HG03159 (cell line): ENCODE data around the gene CDH6.
A peak's percentile ranks its signal among the peaks of the same experiment; 100 is the strongest.

Experiments
- ATAC-seq: cut with Tn5 transposase; IDR thresholded peaks from one replicate; pipeline ENCODE4 v1.9.1; 2021; ENCODE audit warnings: mild to moderate bottlenecking, moderate library complexity; ENCODE audit not compliant: unreplicated experiment

CDH6 gene

DNA sequence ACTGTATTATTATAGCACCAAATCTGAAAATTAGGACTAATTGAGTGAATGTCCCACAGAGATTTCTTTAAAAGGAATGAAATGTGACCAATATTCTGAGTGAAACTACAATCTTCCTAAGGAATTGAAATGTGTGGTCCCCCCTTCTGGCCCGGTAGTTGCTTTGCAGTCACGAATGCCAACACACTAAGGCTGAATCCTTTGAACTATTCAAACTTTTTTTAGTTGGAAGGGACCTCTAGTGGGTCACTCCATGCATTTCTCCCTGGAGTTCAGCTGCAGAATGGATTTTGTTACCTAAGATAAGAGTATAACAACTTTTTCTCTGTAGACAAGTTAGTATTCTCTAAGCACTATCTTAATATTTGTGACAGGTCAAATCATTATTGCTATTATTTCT, 2.8 kb downstream of the CDH6 start:
- no peak for ATAC-seq

DNA sequence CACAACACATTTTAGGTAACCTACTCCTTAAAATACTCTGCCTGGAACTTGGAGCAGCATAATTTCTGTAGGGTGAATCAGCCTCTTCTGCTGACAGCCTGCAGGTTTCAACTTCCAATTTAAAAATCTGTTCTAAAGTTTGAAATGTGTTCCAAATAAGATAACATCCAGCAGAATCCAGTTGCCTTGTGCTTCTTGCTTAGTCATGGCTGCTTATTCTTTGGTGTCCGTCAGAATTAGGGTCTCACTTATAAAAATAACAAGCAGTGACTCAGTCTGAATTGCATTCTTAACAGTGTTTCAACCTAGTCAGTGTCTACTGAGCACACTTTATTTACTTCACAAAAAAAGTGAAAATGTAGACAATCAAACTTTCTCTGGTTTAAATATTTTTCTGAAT, 3.7 kb downstream of the CDH6 start:
- no peak for ATAC-seq

DNA sequence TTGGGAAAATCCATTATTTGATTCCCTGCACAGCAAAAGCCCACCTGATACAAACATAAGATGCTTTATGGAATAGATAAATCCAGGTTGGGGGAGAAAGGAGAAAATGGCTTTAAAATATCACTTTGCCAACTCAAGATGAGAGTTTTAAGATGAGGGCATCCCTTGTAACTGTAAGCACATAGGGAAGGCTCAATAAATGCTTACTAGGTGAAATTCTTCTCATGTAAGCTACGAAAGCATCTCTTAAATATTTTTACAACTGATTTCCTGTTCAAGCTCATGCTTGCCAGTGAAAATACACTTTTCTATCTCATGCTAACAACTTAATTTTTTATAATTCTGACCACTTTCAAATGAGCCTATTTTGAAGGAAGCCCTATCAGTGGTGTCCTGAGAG, 11.5 kb downstream of the CDH6 start:
- no peak for ATAC-seq

DNA sequence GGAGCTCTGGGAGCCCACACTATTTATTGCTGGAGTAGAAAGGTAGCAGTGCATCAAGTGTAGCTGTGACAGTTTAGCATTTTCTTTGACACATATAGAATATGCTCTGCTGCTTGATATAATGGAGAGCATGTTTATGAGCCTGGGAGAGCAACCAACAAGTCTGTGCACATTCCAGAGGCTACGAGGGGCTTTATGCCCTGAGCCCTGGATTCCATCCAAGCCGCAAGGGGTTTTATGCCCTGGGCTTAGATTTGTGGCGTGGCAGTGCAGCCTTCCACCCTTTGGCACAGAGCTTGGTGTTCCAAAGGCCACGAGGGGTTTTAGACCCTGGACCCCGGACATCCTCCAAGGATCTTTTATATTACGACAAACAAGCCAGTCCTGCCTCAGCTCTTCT, 14.6 kb downstream of the CDH6 start:
- no peak for ATAC-seq

DNA sequence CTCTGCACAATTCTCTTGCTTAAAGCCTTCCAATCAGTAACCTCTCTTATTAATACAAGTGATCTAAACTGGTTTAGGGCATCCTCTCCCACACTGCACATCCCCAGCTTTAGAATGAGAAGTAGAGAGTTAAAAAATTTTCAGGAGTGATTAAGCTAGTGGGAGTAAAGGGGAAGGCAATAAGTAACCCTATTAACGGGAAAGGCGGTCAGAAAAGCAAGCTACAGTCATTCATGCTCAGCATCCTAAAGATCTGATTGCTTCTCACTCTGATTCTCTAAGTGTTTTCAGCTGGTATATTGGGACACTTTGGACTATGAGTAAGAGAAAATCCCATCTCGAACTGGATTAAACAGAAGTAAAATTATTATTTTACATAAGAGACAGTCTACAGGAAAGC, 15.8 kb downstream of the CDH6 start:
- no peak for ATAC-seq

DNA sequence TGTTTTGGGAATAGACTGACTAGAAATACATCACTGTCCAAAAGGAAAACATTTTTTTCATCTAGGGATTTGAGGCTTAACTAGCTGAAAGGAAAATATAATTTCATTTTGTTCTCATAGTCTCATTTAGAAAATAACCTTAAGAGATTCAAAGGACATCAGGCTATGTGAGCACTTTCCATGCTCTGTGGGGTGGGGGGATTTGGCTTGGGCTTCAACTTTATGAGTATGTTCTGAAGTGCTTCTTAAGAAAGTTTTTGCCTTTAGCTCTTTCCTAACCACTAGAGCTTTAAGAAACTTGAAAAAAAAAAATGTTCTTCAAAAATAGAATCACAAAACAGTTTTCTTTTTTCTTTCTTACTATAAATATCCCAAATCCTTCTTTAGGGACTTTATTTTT, 17.6 kb downstream of the CDH6 start:
- no peak for ATAC-seq

DNA sequence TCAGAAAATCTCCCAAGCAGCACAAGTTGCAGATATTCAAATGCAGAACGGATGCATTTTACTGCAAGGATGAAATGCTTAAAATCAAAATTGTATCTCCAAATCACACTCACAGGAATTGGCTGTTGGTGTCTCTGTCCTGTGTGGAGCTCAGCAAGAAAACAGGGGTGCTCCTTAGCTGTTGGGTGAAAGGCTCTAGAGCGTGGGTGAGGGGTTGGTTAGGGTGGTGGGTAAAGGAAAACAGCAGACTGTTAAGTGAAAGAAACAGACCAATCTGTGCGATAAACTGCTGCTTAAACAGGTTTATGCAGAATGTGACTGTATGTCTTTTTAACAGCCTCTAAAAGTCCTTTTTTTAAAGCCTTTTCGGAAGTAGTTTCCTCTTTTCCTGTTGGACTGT, 19.8 kb downstream of the CDH6 start:
- ATAC-seq, result no peak

DNA sequence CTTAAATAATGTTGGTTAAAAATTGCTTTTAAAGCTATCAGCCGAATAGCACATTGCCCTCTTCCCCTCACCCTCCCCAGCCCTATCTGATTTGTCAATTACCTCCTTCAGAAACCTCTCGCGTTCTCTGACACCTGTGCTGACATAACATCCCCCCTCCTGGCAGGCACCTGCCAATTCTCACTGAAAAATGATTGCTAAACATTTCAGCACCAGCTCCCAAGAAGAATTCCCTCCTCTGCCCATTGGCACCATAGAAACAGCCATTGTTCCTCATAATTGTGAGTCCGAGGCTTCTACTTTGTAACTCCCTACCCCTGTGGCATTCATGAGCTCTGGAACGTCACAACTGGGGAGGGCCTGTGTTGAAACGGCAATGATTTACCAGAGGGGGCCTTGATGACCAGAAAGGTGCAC, 20.2 kb downstream of the CDH6 start:
- no peak for ATAC-seq

DNA sequence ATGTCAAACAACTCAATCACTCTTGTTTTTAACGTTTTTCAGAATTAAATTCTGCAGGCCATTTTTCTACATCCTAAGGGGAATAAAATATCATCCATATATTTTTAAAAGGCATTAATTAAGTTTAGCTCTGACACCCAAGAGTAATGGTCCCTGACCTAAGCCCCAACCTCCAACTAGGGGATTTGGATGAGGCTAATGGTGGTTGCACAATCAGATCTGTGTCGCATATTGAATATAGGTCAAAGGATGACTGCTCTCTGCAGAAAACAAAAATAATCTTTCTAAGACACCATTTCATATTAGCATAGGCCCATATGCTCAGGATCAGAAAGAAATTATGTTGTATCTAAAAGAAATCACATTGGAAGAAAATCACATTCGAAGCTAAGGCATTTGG, 20.7 kb downstream of the CDH6 start:
- ATAC-seq, result no peak

DNA sequence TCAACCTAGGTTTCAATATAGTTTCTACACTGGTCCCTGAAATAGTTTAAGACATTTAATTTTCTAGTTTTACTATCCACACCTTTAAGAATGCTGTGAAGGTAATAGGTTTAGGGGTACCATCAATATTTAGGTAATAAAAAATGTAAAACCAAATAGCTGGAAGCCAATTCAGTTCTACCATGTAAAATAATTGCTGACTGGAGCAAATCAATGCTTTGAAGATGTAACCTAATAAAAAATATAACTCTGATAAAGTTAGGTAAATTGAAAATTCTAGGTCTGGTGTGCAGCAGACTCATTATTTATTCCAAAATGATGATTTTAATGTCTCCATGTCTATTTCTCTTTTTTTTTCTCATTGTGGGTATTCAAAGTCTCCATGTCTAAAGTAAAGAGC, 21.8 kb downstream of the CDH6 start:
- ATAC-seq, result no peak

DNA sequence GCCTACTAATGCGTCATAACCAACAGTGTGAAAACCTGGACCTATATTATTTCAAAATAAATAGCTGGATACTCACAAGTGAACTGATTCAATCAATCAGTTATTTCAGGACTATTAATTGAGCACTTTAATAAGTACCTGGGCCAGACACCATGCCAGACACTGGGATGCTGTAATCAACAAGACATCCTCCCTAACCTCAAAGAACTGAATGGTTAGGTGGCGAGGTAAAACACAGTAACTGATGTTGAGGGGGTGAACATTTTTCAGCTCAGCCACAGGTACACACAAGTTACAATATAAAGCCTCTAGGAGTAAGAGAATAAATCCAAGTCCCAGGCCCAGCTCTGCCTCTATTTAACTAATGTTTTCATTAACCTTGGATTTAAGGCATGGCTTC, 24.0 kb downstream of the CDH6 start:
- ATAC-seq, result no peak

DNA sequence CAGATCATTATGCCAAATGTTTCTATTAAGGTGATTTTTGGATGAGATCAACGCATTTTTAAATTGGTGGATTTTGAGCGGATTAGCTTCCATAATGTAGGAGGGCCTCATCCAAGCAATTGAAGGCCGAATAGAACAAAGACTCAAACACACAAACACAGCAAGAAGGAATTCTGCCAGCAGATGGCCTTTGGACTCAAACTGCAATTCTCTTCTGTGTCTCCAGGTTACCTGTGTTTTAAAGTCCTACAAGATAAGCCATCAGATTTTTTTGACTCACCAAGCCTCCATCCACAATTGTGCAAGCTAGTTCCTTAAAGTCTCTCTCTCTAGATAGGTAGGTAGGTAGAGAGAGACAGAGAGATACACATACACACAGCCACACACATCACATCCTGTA, 25.5 kb downstream of the CDH6 start:
- ATAC-seq, result no peak

DNA sequence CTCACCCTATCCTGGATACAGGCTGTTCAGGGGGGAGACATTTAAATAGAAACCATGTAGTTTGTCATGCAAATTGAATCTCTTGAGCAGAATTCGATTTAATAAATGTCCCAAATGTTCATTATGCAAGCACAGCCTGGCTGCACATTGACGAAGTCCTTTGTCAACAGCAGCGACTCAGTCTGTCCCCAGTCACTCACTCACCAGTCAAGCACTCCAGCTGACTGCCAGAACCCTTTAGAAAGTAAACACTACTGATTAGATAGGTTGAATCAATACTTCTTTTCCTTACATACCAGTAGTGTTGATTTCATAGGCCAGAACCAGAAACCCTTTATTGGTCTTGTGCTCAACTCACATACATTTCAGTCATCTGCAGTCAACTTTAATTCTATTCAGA, 27.5 kb downstream of the CDH6 start:
- no peak for ATAC-seq

DNA sequence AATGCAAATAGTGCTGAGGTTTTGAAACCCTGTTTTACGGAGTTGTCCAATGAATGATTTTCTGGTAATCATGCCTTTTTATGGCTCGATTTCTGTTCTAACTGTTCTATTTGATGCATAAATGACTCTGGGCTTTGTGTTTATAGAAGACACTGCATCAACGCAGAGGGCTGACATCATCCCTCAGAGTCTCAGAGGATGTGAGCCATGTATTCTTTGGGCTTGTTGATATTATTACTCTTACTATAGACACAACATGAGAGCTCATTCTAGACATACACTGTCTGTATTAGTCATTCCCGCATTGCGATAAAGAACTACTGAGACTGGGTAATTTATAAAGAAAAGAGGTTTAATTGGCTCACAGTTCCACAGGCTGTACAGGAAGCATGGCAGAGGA, 31.6 kb downstream of the CDH6 start:
- ATAC-seq, result no peak

DNA sequence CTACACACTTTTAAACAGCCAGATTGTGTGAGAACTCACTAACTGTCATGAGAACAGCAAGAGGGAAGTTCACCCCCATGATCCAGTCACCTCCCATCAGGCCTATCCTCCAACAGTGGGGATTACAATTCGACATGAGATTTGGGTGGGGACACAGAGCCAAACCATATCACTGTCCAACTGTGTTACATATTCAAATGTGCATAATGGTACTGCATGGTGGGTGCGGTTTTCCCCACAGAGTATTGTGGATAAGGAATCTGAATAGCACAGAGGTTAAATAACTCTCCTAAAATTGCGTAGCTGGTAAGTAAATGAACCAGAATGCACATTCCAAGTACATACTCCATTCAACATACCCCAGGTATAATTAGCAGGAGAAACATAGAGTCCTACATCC, 32.1 kb downstream of the CDH6 start:
- no peak for ATAC-seq

DNA sequence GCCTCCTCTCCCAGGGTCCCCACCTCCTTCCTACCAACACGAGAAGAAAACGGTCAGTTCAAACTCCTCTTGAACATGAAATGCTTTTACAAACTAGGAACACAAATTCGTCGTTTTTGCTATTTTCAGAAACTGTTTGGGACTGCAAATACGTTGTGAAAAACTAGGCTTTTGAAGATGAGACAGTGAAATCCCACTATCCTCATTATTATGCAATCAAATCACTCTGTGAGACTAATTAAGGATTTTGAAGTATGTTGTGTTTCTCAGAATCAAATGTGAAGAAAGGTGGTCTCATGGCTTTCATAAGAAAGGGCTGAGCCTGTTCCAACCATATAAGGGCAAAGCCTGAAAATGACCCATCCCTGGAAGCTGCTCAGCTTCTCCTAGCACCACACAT, 33.2 kb downstream of the CDH6 start:
- ATAC-seq, result no peak

DNA sequence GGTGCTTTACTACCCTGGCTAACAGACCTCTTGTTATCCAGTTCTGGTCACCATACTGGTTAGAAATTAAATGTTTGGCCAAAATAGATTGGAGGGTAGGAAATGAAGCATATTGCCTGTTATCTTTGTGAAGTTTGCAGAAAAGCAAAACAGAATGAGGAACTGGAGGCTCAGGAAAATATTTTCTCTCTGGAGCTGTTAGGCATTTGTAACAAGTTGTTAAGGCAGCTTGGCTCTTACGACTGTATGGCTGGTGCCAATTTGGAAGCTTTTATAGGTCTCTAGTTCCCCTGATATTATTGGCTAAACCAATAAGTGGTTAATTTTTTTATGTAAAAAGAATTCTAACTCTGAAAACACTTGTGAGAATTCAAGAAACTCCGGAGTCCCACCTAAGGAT, 35.8 kb downstream of the CDH6 start:
- no peak for ATAC-seq

DNA sequence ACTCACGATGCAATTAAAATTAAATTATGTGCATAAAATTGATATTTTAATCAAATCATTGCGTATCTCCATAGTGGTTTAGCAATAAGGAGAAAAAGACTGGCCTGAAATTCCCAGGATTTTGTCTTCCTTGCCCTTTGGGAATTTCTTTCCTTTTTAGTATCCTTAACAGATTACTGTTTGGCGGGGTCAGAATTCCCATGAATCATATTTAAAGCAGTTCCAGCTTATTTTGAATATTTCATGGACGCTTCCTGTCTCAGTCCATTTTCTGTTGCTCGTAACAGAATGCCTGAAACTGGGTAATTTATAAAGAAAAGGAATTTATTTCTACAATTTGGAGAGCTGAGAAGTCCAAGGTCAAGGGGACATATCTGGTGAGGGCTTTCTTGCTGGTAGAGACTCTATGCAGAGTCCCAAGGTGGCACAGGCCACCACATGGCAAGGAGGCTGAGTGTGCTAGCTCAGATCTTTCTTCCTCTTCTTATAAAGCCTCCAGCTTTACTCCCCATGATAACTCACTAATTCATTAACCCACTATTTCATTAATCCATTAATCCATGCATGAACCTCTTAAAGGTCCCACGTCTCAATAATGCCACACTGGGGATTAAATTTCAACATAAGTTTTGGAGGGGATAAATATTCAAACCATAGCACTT, 37.8 kb downstream of the CDH6 start:
- no peak for ATAC-seq

DNA sequence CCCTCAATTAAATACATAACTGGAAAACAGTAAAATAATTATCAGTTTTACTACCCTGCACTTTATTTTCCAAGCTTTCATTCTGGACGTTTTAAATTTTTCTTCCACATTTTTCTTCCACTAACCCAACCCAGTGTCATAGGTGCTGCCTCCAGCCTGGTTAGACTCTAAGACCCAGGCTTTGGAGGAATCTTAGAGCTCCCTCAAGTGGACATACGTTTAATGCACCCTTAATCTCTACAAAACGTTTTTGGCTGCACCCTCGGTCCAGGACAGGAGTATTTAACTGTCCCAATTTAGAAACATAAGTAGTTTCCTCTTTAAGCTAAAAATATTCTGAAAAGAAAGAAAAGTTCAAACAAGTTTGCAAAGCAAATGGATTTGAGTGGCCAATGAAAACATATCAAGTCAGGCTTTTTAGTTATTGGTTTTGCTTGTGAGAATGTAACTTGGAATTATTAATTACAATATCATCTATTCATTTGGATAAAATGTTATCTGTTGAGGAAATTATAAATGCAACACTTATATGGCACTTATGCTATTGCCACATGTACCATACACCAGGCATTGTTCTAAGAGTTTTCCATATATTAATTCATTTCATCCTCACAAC, 38.9 kb downstream of the CDH6 start:
- ATAC-seq, result peak; percentile 77

DNA sequence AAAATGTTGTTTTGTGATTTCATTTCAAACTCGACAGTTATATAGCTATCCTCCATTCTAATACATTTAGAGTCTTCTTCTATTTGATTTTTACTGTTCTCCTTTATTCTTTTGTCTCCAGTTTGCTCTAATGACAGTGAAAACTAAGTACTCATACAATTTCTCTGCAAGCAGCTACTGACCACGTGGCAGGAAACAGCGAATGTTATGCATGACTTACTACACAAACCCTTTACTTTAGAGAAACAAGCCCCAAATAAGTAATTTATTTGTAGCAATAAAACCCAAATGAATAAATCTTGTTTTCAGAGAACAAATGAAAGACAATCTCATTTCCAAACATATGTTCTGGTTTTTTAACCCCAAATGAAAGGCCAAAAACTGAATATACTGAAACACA, 41.9 kb downstream of the CDH6 start:
- no peak for ATAC-seq

DNA sequence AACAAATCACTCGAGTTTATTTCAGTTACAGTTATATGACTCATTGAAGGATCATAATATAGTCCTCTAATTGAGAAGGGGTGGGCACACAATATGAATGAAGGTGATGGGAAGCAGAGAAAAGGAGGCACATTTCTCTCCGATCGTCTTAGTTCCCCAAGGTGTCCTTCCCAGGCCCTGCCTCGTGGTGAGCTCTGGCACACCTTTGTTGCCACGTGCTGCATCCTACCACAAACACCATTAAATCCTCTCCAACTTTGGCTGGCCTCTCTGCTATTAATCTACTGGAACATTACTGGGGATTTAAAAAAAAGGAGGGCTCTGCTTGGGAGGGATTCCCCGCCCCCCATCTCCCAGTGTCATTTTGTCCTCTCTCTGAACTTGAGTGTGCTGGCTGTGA, 42.9 kb downstream of the CDH6 start:
- no peak for ATAC-seq

DNA sequence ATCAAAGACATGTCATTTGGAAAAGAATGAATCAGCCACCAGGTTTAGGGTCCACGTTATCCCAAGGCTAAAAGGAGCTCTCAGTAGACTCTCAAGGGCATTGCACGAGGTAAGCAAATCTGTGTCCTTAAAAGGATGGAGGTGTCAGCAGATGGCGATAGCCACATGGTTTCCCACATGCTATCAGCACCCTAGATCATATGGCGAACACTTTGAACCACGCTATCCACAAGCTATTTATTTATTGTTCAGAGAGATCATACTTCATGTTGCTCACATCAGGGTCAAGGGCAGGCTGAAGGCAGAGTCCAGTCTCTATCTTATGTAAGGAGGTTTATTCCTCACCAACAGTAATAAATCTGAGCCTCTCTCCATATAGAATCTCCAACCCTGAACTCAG, 43.7 kb downstream of the CDH6 start:
- ATAC-seq, result no peak

DNA sequence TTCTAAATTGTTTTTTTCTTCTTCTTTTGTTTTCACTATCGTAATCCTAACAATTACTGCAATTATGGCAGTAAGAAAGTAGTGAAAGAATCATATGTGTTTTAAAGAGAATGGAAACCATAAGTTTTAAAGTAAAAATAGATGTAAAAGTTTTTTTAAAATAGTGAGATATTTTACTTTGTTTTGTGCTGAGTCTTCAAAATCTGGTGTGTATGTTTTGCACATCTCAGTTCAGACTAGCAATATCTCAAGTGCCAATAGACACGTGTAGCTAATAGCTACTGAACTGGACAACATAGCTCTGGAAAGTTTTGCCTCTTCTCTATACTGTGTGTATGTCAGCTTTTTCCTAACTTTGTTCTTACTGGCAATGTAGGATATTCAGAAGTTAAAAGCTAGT, 45.0 kb downstream of the CDH6 start:
- no peak for ATAC-seq
